ENCODE data around the gene LRIG3.

- TF ChIP-seq CTCF (IDR thresholded peaks at IDR 0.05) (no peak), SIN3A (IDR thresholded peaks at IDR 0.05; ENCODE audit: borderline replicate concordance, low read depth, low read length) (no peak), FOXM1 (IDR thresholded peaks at IDR 0.05; ENCODE audit: low read depth) (no peak)
These were observed 2.4 kb downstream of the LRIG3 start for GRCh38 chr12:58917699-58918468.

Measured in SK-N-SH (cell line).